Kasumi-1 (cell line): ENCODE results near the gene ADARB2.
"Not testable (repeated sequence)": the region's sequence is repeated elsewhere in the genome, so short reads cannot be mapped to it uniquely, and the experiment has no call there.

Experiments used
- DNase-seq, 2 experiments: peaks; one replicate each; lab custom pipeline; 2025; lab: John Stamatoyannopoulos, UW

The ADARB2 gene

DNA sequence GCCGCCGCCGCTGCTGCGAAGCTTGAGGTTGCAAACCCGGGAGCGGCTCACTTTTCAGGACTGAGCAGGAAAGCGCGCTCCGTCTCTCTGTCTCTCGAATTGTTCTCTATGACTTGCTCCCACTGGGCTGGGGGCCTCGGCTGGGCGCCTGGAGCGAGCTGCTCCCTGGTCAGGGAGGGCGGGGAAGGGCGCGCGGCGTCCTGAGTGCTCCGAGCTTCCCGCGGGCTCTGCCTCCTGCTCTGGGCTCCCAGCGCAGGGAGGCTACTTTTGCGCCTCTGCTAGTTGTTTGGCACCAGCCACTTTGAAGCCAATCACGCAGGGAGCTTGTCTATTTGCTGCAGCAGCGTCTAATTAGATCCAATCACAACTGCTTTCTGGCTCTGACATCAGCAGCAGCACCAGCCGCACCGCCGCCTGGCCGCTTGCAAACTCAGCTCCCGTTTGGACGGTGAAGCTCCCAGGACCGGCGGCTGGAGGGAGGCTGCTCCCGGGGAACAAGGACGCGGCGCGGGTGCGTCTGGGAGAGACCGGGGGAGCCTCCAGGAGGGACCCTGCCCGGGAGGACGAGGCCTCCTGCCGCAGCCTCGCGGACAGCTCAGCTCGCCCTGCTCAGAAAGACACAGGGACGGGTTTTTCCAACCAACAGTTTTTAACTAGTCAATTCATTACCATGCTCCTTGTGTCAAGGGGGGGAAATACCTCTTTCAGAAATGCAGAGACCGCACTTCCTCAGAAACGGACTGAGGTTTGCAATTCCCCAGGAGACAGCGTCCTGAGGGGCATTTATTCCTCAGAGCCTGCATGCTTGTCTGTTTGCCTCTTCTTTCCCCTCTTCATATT lies at the start of gene ADARB2:
ADARB2 (minus strand) TSS at position 304 of the 840 bp plus-strand sequence.
- no peak for DNase-seq

- no peak for DNase-seq
These were observed 48.5 kb upstream of the ADARB2 start for GRCh38 chr10:1785835-1786234.

DNA sequence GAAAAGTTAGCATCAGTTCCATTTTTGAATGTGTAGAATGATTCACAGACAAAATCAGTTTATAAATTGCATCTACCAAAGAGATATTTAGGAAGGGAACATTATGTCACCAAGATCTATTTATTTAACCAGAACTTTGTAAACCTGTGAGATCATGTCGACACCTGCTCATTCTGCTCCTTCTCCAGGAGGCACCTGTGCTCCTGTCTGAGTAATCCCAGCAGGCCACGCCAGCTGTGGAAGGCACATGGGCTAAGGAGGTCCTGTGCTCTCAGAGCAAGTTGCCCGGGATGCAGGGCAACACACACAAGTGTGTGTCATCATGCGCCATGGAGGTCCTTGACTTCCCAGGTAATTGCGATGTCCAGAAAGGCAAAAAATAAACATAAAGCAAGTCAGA lies 45.5 kb upstream of the ADARB2 start:
- DNase-seq, result no peak

- no peak for DNase-seq
These were observed 42.5 kb upstream of the ADARB2 start for GRCh38 chr10:1779796-1780195.

- DNase-seq, result no peak
These were observed 41.1 kb upstream of the ADARB2 start for GRCh38 chr10:1778375-1778969.

GRCh38 chr10:1776127-1776662 lies 38.9 kb upstream of the ADARB2 start:
- no peak for DNase-seq

- DNase-seq, result no peak
These were observed 37.5 kb upstream of the ADARB2 start for GRCh38 chr10:1774796-1775195.

GRCh38 chr10:1773204-1773603 lies 35.9 kb upstream of the ADARB2 start:
- DNase-seq, result not testable (repeated sequence)

DNA sequence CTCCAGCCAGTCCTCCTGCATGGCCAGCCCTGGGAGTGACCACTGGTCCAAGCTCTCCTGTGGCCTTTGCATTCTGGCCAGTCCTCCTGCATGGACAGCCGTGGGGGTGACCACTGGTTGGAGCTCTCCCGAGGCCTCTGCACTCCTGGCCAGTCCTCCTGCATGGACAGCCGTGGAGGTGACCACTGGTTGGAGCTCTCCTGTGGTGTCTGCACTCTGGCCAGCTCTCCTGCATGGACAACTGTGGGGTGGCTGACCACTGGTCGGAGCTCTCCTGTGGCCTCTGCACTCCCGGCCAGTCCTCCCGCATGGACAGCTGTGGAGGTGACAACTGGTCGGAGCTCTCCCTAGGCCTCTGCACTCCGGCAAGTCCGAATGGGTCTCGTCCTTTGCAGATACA lies 28.7 kb upstream of the ADARB2 start:
- no peak for DNase-seq

GRCh38 chr10:1762076-1762475 lies 24.8 kb upstream of the ADARB2 start:
- no peak for DNase-seq

DNA sequence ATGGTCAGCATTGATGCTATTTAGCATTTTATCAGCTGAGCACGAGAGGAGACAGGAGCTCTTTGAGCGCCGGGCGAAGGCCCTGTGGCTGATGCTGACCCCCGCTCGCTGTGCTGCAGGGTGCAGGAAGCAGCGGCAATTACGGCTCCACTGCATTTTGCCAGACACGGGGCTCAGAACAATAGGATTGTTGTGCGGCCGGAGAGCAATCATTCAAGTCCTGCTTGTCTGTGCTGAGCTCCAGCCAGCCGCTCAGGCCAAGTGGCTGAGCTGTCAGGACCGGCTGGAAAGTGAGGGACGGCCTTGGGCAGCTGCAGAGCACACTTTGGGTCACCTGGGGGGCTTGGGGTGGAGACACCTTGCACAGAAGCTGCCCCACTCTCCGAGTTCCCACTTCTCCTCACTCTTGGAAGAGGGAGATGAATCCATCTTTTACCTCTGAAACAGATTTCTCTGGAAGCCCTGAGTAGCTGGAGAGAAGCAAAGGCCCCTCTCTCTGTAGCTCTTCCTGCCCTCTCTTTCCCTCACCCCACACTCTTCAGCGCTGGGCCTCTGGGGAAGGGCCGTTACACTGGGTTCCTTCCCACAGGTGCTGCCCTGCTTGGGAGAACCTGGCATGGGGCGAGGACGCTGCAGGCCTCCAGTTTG lies 17.3 kb upstream of the ADARB2 start:
- no peak for DNase-seq

DNA sequence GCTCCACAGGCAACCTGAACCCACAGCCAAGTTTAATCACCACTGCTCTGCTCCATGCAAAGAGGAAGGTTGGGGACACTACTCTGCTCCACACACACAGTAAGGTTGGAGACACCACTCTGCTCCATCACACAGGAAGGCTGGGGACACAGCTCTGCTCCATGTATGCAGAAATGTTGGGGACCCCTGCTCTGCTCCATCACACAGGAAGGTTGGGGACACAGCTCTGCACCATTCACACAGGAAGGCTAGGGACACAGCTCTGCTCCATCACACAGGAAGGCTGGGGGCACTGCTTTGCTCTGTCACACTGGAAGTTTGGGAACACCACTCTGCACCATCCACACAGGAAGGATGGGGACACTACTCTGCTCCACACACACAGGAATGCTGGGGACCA lies 14.8 kb upstream of the ADARB2 start:
- no peak for DNase-seq

- no peak for DNase-seq
These were observed 10.3 kb upstream of the ADARB2 start for GRCh38 chr10:1747590-1748157.

GRCh38 chr10:1746796-1747195 lies 9.5 kb upstream of the ADARB2 start:
- DNase-seq, result no peak

- no peak for DNase-seq
These were observed 8.6 kb upstream of the ADARB2 start for GRCh38 chr10:1745780-1746456.

DNA sequence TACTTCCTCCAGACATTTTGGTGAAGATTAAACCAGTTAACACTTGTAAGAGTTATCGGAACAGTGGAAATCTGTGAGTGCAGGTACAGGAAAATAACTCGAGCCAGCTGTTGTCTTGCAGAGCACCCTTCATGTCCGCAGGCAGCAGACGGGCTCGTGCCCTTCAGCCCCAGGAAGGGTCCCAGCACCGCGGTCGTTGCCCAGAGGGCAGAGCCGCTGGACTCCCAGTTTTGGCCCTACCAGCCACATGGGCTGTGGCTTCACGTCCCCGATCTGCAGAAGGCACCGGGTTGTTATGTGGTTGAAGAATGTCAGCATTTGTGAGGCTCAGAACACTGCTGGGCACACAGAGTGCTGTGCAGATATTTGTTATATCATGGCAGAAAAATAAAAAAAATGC lies 7.2 kb upstream of the ADARB2 start:
- no peak for DNase-seq

- DNase-seq, result no peak
These were observed 5.8 kb upstream of the ADARB2 start for GRCh38 chr10:1743141-1743540.

DNA sequence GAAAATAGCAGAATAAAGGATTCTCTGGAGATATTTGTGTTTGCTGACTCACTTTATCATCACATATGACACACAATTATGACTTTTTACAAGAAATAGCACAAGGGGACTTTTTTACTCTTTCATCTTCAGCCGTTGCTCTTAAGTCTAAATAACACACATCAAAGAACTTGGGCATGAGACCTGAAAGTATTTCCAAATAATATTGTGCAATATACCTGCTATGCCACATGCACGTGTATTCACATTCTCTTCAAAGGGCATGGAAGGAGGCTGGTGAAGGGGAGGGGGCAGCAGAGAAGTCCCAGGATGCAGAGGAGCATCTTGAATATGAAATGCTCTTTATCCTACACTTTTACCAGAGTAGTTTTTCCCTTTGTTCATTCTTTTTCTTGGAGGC lies 4.1 kb upstream of the ADARB2 start:
- no peak for DNase-seq

GRCh38 chr10:1739751-1740150 lies 2.4 kb upstream of the ADARB2 start:
- DNase-seq, result no peak

GRCh38 chr10:1738950-1739349 lies 1.6 kb upstream of the ADARB2 start:
- no peak for DNase-seq

DNA sequence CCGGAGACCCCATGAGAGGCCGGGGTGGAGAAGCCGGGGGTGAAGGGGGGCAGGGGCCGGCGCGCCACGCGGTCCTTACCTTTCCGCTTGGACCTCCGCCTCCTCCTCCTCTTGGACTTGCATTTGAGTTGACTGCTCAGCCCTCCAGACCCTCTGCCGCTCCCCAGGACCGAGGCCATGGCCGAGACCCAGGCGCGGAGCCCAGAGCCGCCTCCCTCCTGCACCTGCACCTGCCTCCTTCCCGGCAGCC lies 428 bp downstream of the ADARB2 start:
- DNase-seq, result no peak
